Inferior parietal cortex (tissue), 1 donor: ENCODE measurements around the gene LIN7C.
"Not testable (repeated sequence)": the region's sequence is repeated elsewhere in the genome, so short reads cannot be mapped to it uniquely, and the experiment has no call there.

Source experiments
- DNase-seq: peaks from one replicate; pipeline ENCODE4 v3.0.0-alpha.2; 2016; ENCODE audit errors: extremely low spot score

Gene LIN7C, protein sequence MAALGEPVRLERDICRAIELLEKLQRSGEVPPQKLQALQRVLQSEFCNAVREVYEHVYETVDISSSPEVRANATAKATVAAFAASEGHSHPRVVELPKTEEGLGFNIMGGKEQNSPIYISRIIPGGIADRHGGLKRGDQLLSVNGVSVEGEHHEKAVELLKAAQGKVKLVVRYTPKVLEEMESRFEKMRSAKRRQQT

DNA sequence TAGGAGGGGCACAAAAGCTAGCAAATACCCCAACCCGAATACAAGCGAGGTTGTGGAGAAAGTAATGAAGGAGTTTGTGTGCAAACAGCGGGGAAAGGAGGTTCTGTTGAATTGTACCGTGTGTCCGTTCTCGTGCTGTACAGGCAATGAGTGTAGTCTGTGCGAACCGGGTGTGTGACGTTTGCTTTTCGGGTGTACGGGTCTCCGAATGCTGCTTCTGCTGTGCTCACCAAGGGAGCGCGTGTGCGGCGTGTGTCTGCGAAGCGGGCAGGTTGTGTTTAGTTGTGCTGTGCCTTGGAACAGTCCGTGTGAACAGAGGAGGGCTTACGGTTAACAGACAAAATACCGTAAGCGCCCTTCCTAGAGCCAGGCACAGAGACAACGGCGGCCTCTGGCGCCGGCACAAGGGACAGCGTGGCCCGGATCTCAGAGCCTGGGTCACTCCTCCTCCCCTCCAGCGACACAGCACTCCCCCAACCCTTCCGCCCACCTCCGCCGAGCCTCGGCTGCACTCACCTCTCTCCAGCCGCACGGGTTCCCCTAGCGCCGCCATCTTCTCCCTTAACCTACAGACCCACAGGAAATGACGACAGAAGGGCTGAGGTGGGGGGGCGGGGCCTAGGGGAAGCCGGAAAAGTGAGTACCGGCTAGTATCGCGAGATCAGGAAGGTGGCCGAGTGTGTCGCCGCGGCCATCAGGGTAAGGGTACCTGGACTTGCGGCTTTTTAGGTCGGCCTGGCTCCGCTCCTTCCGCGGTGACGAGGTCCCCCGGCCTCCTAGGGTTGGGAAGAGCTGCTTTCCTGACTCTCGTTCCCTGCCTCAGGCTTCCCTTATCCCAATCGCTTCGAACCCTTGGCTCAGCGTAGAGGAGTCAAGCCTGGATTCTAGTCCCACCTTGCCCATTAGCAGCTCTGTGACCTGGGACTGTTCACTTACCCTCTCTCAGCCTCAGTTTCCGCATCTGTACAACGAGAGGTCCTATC, at the start of gene LIN7C:
Gene LIN7C (minus strand): TSS at position 570 of the 983 bp plus-strand sequence. CDS start 17 bp downstream, at position 553.
- DNase-seq = peak; percentile 93

DNA sequence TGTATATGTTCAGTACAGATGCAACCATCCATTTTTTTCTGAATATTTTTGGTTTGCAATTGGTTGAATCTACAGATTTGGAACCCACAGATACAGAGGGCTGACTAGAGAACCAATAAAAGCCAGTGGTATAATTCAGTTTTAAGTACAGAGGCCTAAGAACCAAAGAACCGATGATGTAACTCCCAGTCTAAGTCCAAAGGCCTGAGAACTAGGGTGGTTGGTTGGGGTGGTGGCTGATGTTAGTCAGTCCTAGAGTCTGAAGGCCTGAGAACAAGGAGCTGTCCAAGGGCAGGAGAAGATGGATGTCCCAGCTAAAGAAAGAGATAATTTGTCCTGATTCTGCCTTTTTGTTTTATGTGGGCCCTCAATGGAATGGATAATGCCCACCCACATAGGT, 48.7 kb upstream of the LIN7C start:
- no peak for DNase-seq

DNA sequence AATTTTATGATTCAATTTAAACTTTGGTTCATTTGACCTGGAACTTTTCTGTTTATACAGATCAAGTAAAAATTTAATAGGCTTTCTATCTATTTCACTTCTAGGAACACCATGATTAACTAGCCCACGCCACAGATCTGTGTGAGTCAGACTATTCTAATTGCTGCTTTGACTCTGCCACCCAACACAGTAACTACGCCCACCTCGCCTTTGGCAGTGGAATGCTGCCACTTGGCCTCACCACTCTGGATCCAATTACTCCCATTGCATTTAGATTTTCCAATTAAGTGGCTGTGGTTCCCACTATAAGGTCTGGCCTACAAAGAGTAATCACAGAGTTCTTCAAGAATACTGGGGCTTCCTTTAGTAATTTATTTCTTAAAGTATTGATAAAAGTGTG, 46.6 kb upstream of the LIN7C start:
- no peak for DNase-seq

DNA sequence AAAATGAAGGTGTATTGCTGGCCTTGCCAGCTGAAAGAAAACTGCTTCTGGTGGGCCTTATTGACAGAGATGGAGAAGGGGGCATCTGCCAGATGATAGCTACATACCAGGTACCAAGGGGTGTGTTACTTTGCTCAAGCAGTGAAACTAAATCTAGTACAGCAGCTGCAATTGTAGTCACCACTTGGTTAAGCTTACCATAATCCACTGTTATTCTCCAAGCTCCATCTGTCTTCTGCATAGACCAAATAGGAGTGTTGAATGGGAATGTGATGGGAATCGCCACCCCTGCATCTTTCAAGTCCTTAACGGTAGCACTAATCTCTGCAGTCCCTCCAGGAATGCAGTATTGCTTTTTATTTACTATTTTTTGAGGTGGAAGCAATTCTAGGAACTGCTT, 45.8 kb upstream of the LIN7C start:
- DNase-seq = no peak

DNA sequence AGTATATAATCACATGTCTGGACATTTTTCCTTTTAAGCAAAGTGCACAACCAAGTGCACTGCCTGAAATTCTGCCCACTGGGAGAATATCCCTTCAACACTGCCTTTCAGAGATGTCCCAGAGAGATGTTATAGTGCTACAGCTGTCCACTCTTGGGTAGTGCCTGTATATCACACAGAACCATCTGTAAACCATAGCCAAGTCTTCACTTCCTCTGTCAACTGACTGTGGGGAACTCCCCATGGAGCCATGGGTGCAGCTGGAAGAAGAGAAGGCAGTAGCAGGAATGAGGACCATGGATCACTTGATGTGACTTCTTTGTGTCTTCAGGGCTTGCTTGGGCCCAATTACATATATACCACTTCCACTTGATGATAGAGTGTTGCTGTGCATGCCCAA, 44.6 kb upstream of the LIN7C start:
- DNase-seq = no peak

DNA sequence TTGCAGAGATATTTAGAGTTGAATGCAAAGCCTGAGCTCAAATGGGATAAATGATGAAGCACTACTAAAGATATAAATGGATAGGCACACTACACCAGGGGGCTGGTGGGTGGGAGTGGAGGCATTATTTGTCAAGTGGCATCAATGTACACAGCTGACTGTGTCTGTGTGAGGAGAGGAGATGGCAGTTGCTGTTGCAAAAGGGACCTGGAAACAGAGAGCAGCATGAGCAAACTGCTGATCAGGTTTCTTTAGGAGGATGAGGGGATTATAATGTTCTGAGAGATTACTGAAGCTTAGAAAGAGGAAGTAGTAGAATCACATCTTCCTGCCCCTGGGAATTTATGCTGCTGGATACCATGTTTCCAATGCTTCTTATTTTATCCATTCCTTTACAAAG, 39.4 kb upstream of the LIN7C start:
- no peak for DNase-seq

DNA sequence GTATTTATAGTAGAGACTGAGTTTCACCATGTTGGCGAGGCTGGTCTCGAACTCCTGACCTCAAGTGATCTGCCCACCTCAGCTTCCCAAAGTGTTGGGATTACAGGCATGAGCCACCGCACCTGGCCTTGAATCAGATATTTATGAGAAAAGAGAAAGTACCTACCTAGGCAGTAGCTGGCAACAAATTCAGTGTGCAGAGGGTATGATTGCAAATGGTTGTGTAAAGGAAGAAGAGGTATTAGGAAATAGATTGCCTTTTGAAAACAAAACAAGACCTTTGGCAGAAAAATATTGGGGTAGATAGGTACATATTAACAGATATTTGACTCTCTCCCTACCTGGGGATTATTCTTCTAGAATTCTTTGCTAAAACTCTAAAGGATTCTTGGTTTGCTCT, 38.5 kb upstream of the LIN7C start:
- DNase-seq = no peak

DNA sequence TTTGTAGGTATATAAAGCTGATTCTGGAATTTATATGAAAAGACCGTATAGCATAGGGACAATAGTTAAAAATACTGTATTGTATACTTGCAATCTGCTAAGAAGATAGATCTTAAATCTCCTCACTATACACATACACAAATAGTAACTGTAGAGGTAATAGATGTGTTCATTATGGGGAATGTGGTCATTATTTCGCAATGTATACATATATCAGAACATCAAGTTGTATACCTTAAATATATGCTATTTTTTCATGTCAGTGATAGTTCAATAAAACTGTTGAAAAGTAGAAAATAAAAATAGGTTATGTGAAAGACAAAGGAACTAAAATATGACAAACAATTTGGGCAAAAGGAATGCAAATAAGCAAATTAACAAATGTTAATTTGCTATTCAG, 35.2 kb upstream of the LIN7C start:
- no peak for DNase-seq

DNA sequence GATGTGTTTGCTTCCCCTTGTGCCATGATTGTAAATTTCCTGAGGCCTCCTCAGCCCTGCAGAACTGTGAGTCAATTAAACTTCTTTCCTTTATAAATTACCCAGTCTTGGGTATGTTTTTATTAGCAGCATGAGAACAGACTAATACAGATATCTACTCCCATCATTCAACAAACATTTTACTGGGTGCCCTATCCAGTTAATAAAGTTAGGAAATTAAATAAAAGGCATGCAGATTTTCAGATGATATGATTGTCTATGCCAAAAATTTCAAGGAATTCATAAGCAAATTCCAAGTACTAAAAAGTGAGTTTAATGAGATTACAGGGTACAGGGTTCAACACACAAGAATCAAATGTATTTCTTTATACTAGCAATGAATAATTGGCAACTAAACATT, 33.5 kb upstream of the LIN7C start:
- DNase-seq = no peak

DNA sequence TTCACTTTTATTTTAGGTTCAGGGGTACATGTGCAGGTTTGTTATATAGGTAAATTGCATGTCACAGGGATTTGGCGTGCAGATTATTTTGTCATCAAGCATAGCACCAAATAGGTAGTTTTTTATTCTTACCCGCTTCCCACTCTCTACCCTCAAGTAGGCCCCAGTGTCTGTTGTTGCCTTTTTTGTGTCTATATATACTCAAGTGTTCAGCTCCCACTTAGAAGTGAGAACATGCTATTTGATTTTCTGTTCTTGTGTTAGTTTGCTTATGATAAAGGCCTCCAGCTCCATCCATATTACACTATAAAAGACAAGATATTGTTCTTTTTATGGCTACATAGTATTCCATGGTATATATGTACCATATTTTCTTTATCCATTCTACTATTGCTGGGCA, 28.5 kb upstream of the LIN7C start:
- no peak for DNase-seq

DNA sequence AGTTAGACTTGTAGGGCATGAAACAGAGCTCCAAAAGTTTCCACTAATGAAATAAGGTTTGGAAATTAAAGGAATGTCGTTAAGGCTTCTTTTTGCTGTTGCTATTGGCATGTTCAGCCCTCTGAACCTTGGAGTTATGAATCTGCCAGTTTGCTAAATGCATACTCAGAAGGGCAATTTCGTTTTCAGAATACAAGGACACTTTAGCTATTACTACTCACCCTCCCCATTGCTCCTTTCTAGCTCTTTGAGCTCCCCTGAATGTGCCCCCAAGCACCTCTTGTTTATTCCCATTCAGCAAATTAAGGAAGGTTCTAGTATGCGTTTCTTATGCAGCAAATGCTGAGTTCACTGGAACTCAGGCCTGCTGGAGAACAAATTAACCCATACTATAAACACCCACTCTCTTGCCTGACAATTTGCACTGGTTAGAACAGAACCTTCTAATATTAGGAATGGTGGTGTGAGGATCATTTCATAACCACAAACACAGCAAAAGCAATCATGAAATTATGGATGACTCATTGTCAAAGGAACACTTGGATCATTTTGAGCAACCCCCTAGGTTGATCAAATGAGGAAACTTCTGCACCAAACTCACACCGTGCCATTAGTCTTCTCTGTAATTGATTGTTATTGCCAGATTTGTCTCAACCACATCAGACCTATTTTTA, 26.2 kb upstream of the LIN7C start:
- no peak for DNase-seq

DNA sequence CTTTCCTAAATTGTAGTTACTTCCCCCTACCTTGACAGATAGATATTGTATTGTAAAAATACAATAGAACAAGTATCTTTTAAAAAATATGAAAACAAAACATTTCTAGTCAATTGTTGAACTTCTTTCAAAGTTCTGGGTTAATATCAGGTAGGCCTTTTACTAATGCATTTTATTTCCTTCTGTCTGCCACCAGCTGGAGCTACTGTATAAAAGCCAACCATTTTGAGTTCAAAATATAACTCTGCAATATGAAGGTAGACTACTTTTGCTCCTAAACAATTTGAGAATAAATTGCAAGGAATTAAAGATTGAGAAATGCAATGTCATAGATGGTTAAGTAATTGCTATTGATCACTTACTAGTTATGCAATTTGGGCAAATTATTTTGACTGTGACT, 22.1 kb upstream of the LIN7C start:
- DNase-seq = no peak

DNA sequence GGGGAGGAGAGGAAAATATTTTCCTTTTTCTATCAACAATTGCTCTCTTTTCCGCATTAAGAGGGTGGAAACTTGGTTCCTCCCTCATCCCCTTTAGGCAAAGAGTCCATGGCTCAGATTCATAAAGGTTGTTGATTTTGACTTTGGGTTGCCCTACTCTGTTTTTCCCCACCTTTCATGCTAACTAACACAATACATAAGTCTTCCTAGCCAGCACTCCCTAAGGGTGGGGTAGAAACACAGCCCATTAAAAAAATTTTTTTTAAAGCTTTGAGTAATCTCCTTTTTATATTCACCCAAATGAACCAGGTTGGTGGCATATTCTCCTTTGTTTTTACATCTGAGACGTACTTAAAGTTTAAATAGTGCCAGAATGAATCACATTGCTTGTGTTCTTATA, 20.0 kb upstream of the LIN7C start:
- no peak for DNase-seq

DNA sequence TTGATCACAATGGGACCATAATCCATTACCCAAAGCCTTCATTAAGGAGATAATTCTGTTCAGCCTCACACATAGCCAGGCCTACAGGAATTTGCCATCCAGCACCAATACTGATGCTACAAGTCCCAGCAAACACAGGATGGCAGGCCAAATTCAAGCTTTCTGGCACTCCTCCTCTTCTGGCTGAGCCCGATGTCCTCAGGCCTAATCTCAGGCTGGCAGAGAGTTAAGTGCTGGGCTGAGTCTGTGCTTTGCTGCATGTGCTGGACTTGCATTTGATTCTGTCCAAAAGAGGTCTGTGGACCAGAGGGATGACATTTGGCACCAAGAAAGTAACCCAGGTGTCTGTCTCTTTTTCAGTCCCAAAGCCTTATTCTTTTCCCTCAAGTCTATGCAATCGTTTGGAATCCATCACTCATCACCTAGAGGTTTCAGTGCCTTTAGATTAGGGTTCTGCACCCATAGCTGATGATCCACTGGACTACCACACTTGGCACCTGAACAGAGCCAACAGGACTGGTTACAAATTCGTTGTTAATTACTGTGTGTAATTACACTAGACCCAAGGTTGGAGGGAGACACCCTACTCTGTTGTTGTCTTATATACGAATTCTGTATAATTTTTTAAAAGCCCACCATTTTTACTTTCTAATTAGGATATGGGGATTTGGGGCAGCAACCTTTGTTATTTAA, 19.4 kb upstream of the LIN7C start:
- DNase-seq = no peak

DNA sequence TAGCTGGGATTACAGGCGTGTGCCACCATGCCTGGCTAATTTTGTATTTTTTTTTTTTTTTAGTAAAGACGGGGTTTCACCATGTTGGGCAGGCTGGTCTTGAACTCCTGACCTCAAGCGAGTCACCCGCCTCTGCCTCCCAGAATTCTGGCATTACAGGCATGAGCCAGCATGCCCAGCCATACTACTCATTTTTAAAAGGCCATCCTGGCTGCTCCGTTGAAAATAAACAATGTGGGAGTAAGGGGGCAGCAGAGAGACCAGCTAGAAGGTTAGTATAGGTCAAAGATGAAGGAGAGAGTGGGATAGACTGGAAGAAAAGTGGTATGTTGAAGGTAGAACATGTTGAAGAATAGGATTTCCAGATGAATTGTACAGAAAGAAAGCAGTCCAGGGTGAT, 17.6 kb upstream of the LIN7C start:
- DNase-seq = no peak

DNA sequence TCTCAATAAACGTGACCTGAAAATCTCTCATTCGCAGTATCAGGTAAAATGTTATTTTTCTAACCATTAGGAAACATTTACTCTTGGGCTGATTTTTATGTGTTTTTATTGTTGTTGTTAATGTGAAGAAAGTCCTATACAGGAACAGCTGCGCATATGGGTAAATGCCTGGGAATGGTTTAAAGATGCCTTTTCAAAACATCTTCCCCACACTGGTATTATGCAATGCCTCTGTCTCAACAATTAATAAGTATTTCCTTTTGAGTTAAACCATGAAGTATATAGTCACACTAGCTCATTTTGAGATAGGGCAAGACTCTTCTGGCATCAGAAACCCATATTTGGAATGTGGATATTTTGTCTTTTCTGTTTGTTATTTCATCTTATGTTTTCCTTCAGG, 13.7 kb upstream of the LIN7C start:
- no peak for DNase-seq

DNA sequence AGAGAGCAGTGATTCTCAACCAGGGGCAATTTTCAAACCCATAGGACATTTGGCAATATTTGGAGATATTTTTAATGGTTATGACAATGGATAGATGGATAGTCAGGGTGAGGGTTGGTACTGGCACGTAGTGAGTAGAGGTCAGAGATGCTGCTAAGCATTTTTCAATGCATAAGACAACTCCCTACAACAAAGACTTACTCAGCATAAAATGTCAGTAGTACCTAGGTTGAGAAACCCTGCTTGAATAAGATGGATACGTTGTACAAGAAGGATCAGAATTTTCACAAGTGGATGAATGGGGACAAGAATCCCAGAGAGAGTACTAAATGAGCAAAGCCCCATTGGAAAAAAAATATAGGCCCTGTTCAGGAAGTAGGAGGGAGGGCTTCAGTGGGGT, 11.9 kb upstream of the LIN7C start:
- DNase-seq = no peak

DNA sequence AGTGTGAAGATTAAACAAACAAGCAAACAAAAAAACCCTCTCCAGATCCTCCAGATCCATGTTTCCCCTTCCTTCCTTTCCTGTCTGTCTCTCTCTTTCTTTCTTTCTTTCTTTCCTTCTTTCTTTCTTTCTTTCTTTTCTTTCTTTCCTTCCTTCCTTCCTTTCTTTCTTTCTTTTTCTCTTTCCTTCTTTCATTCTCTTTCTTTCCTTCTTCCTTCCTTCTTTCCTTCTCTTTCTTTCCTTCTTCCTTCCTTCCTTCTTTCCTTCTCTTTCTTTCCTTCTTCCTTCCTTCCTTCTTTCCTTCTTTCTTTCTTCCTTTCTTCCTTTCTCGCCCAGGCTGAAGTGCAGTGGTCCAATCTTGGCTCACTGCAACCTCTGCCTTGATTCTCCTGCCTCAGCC, 10.9 kb upstream of the LIN7C start:
- not testable (repeated sequence) for DNase-seq

DNA sequence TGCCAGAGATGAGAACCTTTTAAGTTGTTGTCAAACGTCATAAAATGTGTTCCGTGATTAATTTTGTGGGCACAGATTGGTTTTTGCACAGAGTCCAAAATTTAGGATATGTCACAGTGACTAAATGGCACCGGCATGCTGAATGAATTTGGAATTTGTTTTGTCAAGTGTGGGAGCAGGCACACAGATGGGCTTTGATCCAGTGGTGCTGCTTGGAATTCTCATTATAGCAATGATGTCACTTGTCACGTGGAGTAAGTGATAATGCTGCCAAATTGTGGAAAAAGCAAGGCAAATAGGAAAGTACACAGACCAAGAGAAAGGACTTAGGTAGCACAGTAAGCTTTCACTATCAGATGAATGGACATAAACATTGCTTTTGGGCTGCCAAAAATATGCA, 8.0 kb upstream of the LIN7C start:
- DNase-seq = peak; percentile 23

DNA sequence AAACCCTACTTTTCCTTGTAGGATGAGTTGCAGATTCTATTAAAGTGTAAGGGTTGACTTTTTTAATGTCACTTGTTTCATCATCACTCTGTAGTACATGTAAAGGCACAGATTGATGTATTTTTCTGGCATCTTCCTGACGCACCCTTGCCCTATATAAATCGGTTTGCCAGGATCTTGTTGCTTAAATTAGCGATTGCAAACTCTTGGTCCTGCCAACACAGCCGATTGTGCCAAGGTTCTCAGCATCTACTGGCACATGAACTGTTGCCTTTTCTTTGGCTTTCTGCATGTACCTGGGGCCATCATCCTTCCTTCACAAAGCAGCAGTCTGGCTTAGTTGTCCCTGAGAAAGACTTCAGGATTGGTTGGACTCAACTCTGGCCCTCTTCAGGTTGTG, 7.5 kb upstream of the LIN7C start:
- no peak for DNase-seq

DNA sequence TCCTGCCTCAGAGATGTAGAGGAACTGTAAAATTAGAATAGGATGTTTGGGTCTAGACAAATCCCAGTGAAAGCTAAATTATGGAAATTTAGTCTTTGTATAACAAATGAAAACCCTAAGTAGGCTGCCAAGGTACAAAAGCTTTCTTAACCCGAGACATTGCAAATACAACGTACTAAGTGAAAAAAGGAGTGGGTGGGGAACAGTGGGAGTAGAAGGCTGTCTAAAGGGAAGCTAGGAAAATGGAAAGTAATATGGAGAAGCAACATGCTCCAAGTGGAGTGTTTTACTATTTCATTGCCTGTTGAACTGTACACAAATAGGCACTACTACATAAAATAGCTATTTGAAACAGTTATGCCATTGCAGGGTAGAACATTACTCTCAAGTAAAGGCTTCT, 6.8 kb upstream of the LIN7C start:
- DNase-seq = no peak

DNA sequence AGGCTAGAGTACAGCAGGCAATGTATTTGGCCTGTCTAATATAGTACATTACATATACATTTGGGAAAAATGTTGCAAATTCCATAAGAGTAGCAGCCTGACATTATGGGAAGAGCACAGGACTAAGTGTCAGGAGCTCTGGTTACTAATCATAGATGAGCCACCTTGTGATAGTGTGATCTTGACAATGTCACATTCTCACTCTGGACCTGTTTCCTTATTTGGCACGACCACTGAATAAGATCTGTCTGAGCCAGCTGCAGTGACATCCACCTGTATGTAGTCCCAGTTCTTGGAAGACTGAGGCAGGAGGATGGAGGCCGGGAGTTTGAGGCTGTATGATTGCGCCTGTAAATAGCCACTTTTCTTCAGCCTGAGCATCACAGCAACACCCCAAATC, 5.7 kb upstream of the LIN7C start:
- DNase-seq = no peak
